ENCODE measurements around the gene LGALS7B.

LGALS7B gene

DNA sequence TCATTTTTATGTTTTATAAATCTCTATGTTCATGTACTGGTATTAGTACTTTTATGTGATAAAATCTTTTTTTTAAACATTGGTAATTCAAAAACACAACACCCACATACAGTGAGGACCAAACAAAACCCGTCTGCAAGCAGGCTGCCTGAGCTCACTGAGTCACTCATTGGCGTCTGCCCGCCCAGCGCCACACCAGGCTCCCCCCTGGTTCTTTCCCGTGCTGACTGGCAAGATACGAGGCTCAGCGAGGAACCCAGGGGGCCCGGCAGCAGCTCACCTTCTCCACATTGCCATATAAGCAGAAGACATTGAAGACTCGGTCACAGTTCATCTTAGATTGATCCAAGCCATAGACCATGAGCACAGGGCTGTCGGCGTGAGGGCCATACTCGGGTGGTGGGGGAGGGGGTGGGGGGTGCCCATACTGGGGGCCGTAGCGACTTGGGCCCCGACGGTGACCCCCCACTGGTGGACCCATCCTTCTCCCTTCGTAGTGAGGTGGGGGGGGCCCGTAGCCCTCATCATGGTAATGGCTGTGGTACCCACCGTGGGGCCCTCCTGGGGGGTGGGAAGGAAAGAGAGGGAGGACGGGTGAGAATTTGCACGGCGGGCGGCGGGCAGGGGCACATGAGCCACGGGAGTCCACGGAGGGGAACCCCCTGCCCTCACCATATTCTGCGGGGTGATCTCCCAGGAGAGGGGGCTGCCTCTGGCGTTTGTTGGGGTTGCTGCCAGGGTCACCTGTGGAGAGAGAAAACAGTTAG, 51.0 kb downstream of the LGALS7B start:
- Histone ChIP-seq H3K27me3 (ENCODE audit: insufficient read depth, low read length) (no peaks in the 10 kb centered on the region), H3K9ac (ENCODE audit: low read depth, low read length) (no peak overlapping the region), H3K4me3 (ENCODE audit: low read length) (no peak overlapping the region), H3K36me3 (ENCODE audit: insufficient read depth, low read length) (peaks cover 98% of the 10 kb centered on the region), H3K4me1 (ENCODE audit: insufficient read depth, low read length) (no peaks in the 10 kb centered on the region), H3K9me3 (ENCODE audit: insufficient read depth, low read depth, low read length) (no peaks in the 10 kb centered on the region), H3K27ac (ENCODE audit: low read depth, low read length) (no peak overlapping the region)
- WGBS, result 95% methylated on average over 28 of the region's 28 CpGs

DNA sequence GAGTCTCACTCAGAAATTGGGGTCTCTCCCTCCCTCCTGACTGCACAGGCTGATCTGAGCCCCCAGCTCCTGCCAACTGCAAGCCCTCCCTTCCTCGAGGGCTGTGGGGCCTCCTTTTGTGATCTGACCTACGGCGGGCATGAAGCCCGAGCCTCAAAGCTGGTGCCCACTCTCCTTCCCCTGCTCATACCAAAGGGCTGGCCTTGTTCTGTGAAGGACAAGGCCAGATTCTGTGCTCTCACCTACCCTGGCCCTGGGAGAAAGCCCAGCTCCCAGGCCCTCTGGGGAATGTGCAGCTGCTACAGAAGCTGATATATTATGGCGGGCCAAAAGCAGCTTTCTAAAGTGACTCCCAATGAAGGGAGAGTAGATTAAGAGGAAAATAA, 51.6 kb downstream of the LGALS7B start:
- peaks cover 100% of the 10 kb centered on the region for H3K36me3 ChIP-seq (ENCODE audit: insufficient read depth, low read length)

More for the DNA sequence above, 51.6 kb downstream of the LGALS7B start:
- no peak overlapping the region for H3K27ac ChIP-seq (ENCODE audit: low read depth, low read length)
- H3K4me3 ChIP-seq (ENCODE audit: low read length), result no peak overlapping the region
- no peaks in the 10 kb centered on the region for H3K9me3 ChIP-seq (ENCODE audit: insufficient read depth, low read depth, low read length)
- no peak overlapping the region for H3K9ac ChIP-seq (ENCODE audit: low read depth, low read length)
- no peaks in the 10 kb centered on the region for H3K4me1 ChIP-seq (ENCODE audit: insufficient read depth, low read length)
- 97% methylated on average over 5 of the region's 5 CpGs for WGBS
- no peaks in the 10 kb centered on the region for H3K27me3 ChIP-seq (ENCODE audit: insufficient read depth, low read length)

Measured in HUES64 (cell line).